HG03558 (cell line): ENCODE results near the gene ATG10.

Experiments
- ATAC-seq: cut with Tn5 transposase; IDR thresholded peaks from one replicate; pipeline ENCODE4 v1.9.1; 2021; ENCODE audit warnings: moderate number of reproducible peaks; ENCODE audit not compliant: unreplicated experiment; ENCODE audit errors: extremely low read depth

The ATG10 gene

GRCh38 chr5:82158755-82159413 is 187.1 kb downstream of the ATG10 start:
- ATAC-seq, result no peak

GRCh38 chr5:82160948-82161347 is 189.1 kb downstream of the ATG10 start:
- no peak for ATAC-seq

GRCh38 chr5:82162573-82162972 is 190.8 kb downstream of the ATG10 start:
- no peak for ATAC-seq

- ATAC-seq, result no peak
Observed at GRCh38 chr5:82163452-82164175, 191.8 kb downstream of the ATG10 start.

- no peak for ATAC-seq
Observed at GRCh38 chr5:82164176-82164976, 192.6 kb downstream of the ATG10 start.

GRCh38 chr5:82164977-82165713 is 193.3 kb downstream of the ATG10 start:
- ATAC-seq, result no peak

- peak; percentile 61 for ATAC-seq
Observed at GRCh38 chr5:82165740-82166530, 194.1 kb downstream of the ATG10 start.

GRCh38 chr5:82167372-82167935 is 195.6 kb downstream of the ATG10 start:
- no peak for ATAC-seq

- ATAC-seq, result no peak
Observed at GRCh38 chr5:82168294-82168693, 196.5 kb downstream of the ATG10 start.

- no peak for ATAC-seq
Observed at GRCh38 chr5:82169892-82170291, 198.1 kb downstream of the ATG10 start.

GRCh38 chr5:82174128-82174918 is 202.5 kb downstream of the ATG10 start:
- ATAC-seq, result peak; percentile 96

- ATAC-seq, result no peak
Observed at GRCh38 chr5:82174919-82175219, 203.0 kb downstream of the ATG10 start.

GRCh38 chr5:82176115-82176814 is 204.4 kb downstream of the ATG10 start:
- no peak for ATAC-seq

GRCh38 chr5:82178378-82178777 is 206.6 kb downstream of the ATG10 start:
- no peak for ATAC-seq

- no peak for ATAC-seq
Observed at GRCh38 chr5:82182662-82183061, 210.8 kb downstream of the ATG10 start.

- ATAC-seq, result no peak
Observed at GRCh38 chr5:82183828-82184227, 212.0 kb downstream of the ATG10 start.

- no peak for ATAC-seq
Observed at GRCh38 chr5:82185851-82186250, 214.0 kb downstream of the ATG10 start.

- no peak for ATAC-seq
Observed at GRCh38 chr5:82197550-82197949, 225.7 kb downstream of the ATG10 start.
